Dermis microvascular lymphatic vessel endothelial cell (primary cell): ENCODE results near the gene ELOVL7. TPM values are rescaled to one million over a fixed set of nuclear protein-coding genes. Genes with fewer than 3 reads are reported as not detected.
"Not testable (repeated sequence)": the region's sequence is repeated elsewhere in the genome, so short reads cannot be mapped to it uniquely, and the experiment has no call there.

Experiments used
- DNase-seq, 2 donors: peaks; one replicate each; pipeline versions ENCODE4 v3.0.0 to v3.0.0-alpha.2; 2010; ENCODE audit warnings: low read depth in 2 of 2
- total RNA-seq: library from RNA; depleted of rRNA; stranded (reverse); fragments of >200 nt; gene quantifications from 2 replicates; pipeline ENCODE4 v1.2.1, GENCODE V29; 2014

Gene ELOVL7
- total RNA-seq, 1 donor from 2014 or later, result 0.51 TPM

- DNase-seq, result not testable (repeated sequence)
These were observed 128.7 kb downstream of the ELOVL7 start for GRCh38 chr5:60715201-60715928.

GRCh38 chr5:60712950-60713349, 131.1 kb downstream of the ELOVL7 start:
- no peak for DNase-seq

- DNase-seq, result not testable (repeated sequence)
These were observed 132.2 kb downstream of the ELOVL7 start for GRCh38 chr5:60711892-60712291.

- no peak for DNase-seq
These were observed 133.7 kb downstream of the ELOVL7 start for GRCh38 chr5:60710362-60710761.

GRCh38 chr5:60705144-60705543, 138.9 kb downstream of the ELOVL7 start:
- no peak for DNase-seq

GRCh38 chr5:60703944-60704343, 140.1 kb downstream of the ELOVL7 start:
- no peak for DNase-seq

Other genes with a start within 250 kb of the ELOVL7 start
- gene DEPDC1B, start 144.1 kb downstream of the ELOVL7 start, total RNA-seq, result 4.4 and 9.9 TPM in 2 replicates
- 12.7 and 16.8 TPM in 2 replicates for gene ERCC8, start 100.8 kb upstream of the ELOVL7 start, total RNA-seq
- 11.1 and 16.6 TPM in 2 replicates for gene NDUFAF2, start 100.9 kb upstream of the ELOVL7 start, total RNA-seq